Sigmoid colon (tissue), 7 donors: ENCODE measurements around the gene ALS2CL. TPM values are rescaled to one million over a fixed set of nuclear protein-coding genes. Genes with fewer than 3 reads are reported as not detected.

Experiments used
- DNase-seq: peaks from one replicate; pipeline ENCODE4 v3.0.0-alpha.2; 2019
- H3K27ac ChIP-seq, 4 donors: fragments of 200-600 bp; sonication (generic); one replicate each; pipeline ENCODE4 v1.5.1; 2016 to 2019; ENCODE audit warnings: mild to moderate bottlenecking in 1 of 4
- H3K27me3 ChIP-seq, 3 donors: fragments of 200-600 bp; sonication (generic); one replicate each; pipeline ENCODE4 v1.5.1; 2019; ENCODE audit warnings: mild to moderate bottlenecking in 1 of 3
- H3K36me3 ChIP-seq, 4 donors: fragments of 200-600 bp; sonication (generic); one replicate each; pipeline ENCODE4 v1.5.1; 2016 to 2019
- H3K4me1 ChIP-seq, 4 donors: fragments of 200-600 bp; sonication (generic); one replicate each; pipeline ENCODE4 v1.5.1; 2017 to 2019
- H3K4me3 ChIP-seq, 4 donors: fragments of 200-600 bp; sonication (generic); one replicate each; pipeline ENCODE4 v1.5.1; 2017 to 2019; ENCODE audit warnings: mild to moderate bottlenecking in 2 of 4, moderate library complexity in 1 of 4
- H3K9me3 ChIP-seq, 4 donors: fragments of 200-600 bp in 3 of 4; sonication (generic) in 3 of 4; one replicate each; pipeline versions ENCODE4 v1.5.1 to v1.6.1; 2013 to 2019
- CTCF ChIP-seq, 4 experiments: fragments of 450-650 bp in 3 of 4; fragments of 200-600 bp in 1 of 4; IDR thresholded peaks; one replicate each; pipeline ENCODE4 v1.5.1; 2016 to 2019; ENCODE audit warnings: antibody characterized with exemption in 4 of 4, mild to moderate bottlenecking in 3 of 4, moderate library complexity in 2 of 4
- EP300 ChIP-seq, 4 donors: sonication (generic); formaldehyde crosslinking; IDR thresholded peaks; one replicate each; pipeline ENCODE4 v1.6.1; 2017; ENCODE audit warnings: antibody characterized with exemption in 4 of 4
- POLR2A ChIP-seq, 2 donors: fragments of 450-650 bp; IDR thresholded peaks; one replicate each; pipeline ENCODE4 v1.6.1; 2016; ENCODE audit warnings: antibody characterized with exemption in 2 of 2, mild to moderate bottlenecking in 2 of 2, moderate library complexity in 2 of 2
- POLR2AphosphoS5 ChIP-seq, 4 donors: sonication (generic); formaldehyde crosslinking; IDR thresholded peaks; one replicate each; pipeline ENCODE4 v1.6.1; 2017; ENCODE audit warnings: antibody characterized with exemption in 4 of 4
- WGBS, 2 donors: extraction: QIAGEN DNeasy Blood & Tissue Kit; methylation state at CpG; one replicate each; pipeline ENCODE4 v1.1.7; 2013; 5-methylcytosine and 5-hydroxymethylcytosine counted together
- intact Hi-C: fragments of 100-400 bp; cut with DNase I; formaldehyde crosslinking; loops from one replicate; pipeline ENCODE4 v1.15.1; 2023
- polyA plus RNA-seq, 3 donors: library from polyadenylated mRNA; stranded (reverse); fragments of 200-250 nt; gene quantifications; one replicate each; pipeline ENCODE4 v1.2.3, GENCODE V29; 2013
- total RNA-seq, 4 donors: library from RNA; depleted of rRNA; stranded (reverse); fragments of >200 nt; gene quantifications; one replicate each; pipeline ENCODE4 v1.1.0, GENCODE V29; 2016
- donor health status: healthy with polysubstance abuse.
- donor health status: Bipolar disorder and iron deficiency.
- donor health status: healthy.

The ALS2CL gene
- total and polyA plus RNA-seq, 7 donors: 3.9 to 35.0 (median 5.4) TPM

- TF ChIP-seq POLR2A (IDR thresholded peaks at IDR 0.05) (no peak), POLR2AphosphoS5 (IDR thresholded peaks at IDR 0.05) (no peak), CTCF (IDR thresholded peaks at IDR 0.05) (no peak), EP300 (IDR thresholded peaks at IDR 0.05) (no peak)
- WGBS, 2 donors: 84 to 85% methylated on average over 2 of the region's 2 CpGs
- Histone ChIP-seq H3K27me3 (no peaks in the 10 kb centered on the region), H3K27ac (no peak overlapping the region), H3K4me3 (no peak overlapping the region), H3K9me3 (no peaks in the 10 kb centered on the region), H3K36me3 (no peaks in the 10 kb centered on the region), H3K4me1 (no peaks in the 10 kb centered on the region)
- intact Hi-C loops: no loop called here
- no peak for DNase-seq
Measured at GRCh38 chr3:46730819-46731218, 37.3 kb upstream of the ALS2CL start.

GRCh38 chr3:46729038-46729437, 35.6 kb upstream of the ALS2CL start:
- H3K36me3 ChIP-seq: no peaks in the 10 kb centered on the region
- no peak overlapping the region for H3K4me3 ChIP-seq
- TF ChIP-seq POLR2AphosphoS5 (IDR thresholded peaks at IDR 0.05) (no peak), POLR2A (IDR thresholded peaks at IDR 0.05) (no peak), CTCF (IDR thresholded peaks at IDR 0.05) (no peak), EP300 (IDR thresholded peaks at IDR 0.05) (no peak)
- WGBS, 2 donors: 88 to 95% methylated on average over 4 of the region's 4 CpGs
- no peaks in the 10 kb centered on the region for H3K4me1 ChIP-seq
- no peak overlapping the region for H3K27ac ChIP-seq
- H3K9me3 ChIP-seq: no peaks in the 10 kb centered on the region
- no peak for DNase-seq
- intact Hi-C loops: no loop called here
- H3K27me3 ChIP-seq: no peaks in the 10 kb centered on the region

- TF ChIP-seq POLR2A (IDR thresholded peaks at IDR 0.05): no peak
- TF ChIP-seq EP300 (IDR thresholded peaks at IDR 0.05): no peak
- TF ChIP-seq POLR2AphosphoS5 (IDR thresholded peaks at IDR 0.05): no peak
- no peak for TF ChIP-seq CTCF (IDR thresholded peaks at IDR 0.05)
- Histone ChIP-seq H3K4me1 (no peaks in the 10 kb centered on the region), H3K27ac (no peak overlapping the region), H3K9me3 (no peaks in the 10 kb centered on the region), H3K27me3 (no peaks in the 10 kb centered on the region), H3K36me3 (no peaks in the 10 kb centered on the region), H3K4me3 (no peak overlapping the region)
- DNase-seq: no peak
- WGBS, 2 donors: 63 to 65% methylated on average over 6 of the region's 6 CpGs
- intact Hi-C loops: no loop called here
Measured at GRCh38 chr3:46725621-46726314, 32.3 kb upstream of the ALS2CL start.

GRCh38 chr3:46724424-46724823, 30.9 kb upstream of the ALS2CL start:
- Histone ChIP-seq H3K36me3 (no peaks in the 10 kb centered on the region), H3K27me3 (peaks cover 0 to 3% (median 0%) of the 10 kb centered on the region in 3 donors), H3K4me1 (no peaks in the 10 kb centered on the region), H3K27ac (no peak overlapping the region), H3K4me3 (no peak overlapping the region), H3K9me3 (no peaks in the 10 kb centered on the region)
- intact Hi-C loops: no loop called here
- no peak for TF ChIP-seq CTCF (IDR thresholded peaks at IDR 0.05)
- TF ChIP-seq POLR2AphosphoS5 (IDR thresholded peaks at IDR 0.05): no peak
- TF ChIP-seq POLR2A (IDR thresholded peaks at IDR 0.05): no peak
- TF ChIP-seq EP300 (IDR thresholded peaks at IDR 0.05): no peak
- 71 to 84% methylated on average over 4 of the region's 4 CpGs for WGBS, 2 donors
- no peak for DNase-seq

- Histone ChIP-seq H3K4me3 (no peak overlapping the region), H3K27me3 (peaks cover 4 to 18% (median 14%) of the 10 kb centered on the region in 3 donors), H3K27ac (no peak overlapping the region), H3K36me3 (no peaks in the 10 kb centered on the region), H3K9me3 (no peaks in the 10 kb centered on the region), H3K4me1 (no peaks in the 10 kb centered on the region)
- intact Hi-C loops: no loop called here
- no peak for DNase-seq
- TF ChIP-seq POLR2AphosphoS5 (IDR thresholded peaks at IDR 0.05) (no peak), EP300 (IDR thresholded peaks at IDR 0.05) (no peak), POLR2A (IDR thresholded peaks at IDR 0.05) (no peak), CTCF (IDR thresholded peaks at IDR 0.05) (no peak)
- 87 to 92% methylated on average over 5 of the region's 5 CpGs for WGBS, 2 donors
Measured at GRCh38 chr3:46722443-46722842, 29.0 kb upstream of the ALS2CL start.
